HepG2 (cell line): ENCODE results near the gene VPS9D1. TPM values are rescaled to one million over a fixed set of nuclear protein-coding genes. Genes with fewer than 3 reads are reported as not detected.

Experiments
- CERS6 ChIP-seq: sonication (generic); formaldehyde crosslinking; IDR thresholded peaks from 2 replicates; pipeline ENCODE4 v1.5.0; 2020; ENCODE audit warnings: missing genetic modification reagents
- HNRNPLL ChIP-seq: fragments of 200-400 bp; formaldehyde crosslinking; IDR thresholded peaks from 2 replicates; pipeline ENCODE4 v1.6.1; 2017; ENCODE audit warnings: mild to moderate bottlenecking, low read depth, low read length; ENCODE audit not compliant: poor library complexity, severe bottlenecking
- KDM5B ChIP-seq: sonication (generic); formaldehyde crosslinking; IDR thresholded peaks from 2 replicates; pipeline ENCODE4 v1.4.0; 2020; ENCODE audit warnings: missing genetic modification reagents, mild to moderate bottlenecking, borderline replicate concordance
- PHF5A ChIP-seq: IDR thresholded peaks from one replicate; pipeline ENCODE4 v1.6.1; 2018; ENCODE audit warnings: low read depth, missing genetic modification reagents; ENCODE audit not compliant: unreplicated experiment
- RARA ChIP-seq: IDR thresholded peaks from 2 replicates; pipeline ENCODE4 v1.6.1; 2016; ENCODE audit warnings: missing genetic modification reagents, missing compliant biosample characterization
- ZBTB7B ChIP-seq: sonication (generic); formaldehyde crosslinking; IDR thresholded peaks from 2 replicates; pipeline ENCODE4 v1.4.0; 2020; ENCODE audit warnings: missing genetic modification reagents
- ZFP1 ChIP-seq: IDR thresholded peaks from 2 replicates; pipeline ENCODE4 v1.6.1; 2016
- ZNF318 ChIP-seq: sonication (generic); formaldehyde crosslinking; IDR thresholded peaks from 2 replicates; pipeline ENCODE4 v1.4.0; 2020; ENCODE audit warnings: mild to moderate bottlenecking, missing genetic modification reagents
- ZNF572 ChIP-seq: sonication (generic); formaldehyde crosslinking; IDR thresholded peaks from 2 replicates; pipeline ENCODE4 v1.5.1; 2020; ENCODE audit warnings: mild to moderate bottlenecking, missing genetic modification reagents
- ZNF777 ChIP-seq: sonication (generic); formaldehyde crosslinking; IDR thresholded peaks from 2 replicates; pipeline ENCODE4 v1.4.0; 2020; ENCODE audit warnings: missing genetic modification reagents
- ZNF792 ChIP-seq: IDR thresholded peaks from 2 replicates; pipeline ENCODE4 v1.6.1; 2016
- polyA plus RNA-seq, 8 experiments: library from polyadenylated mRNA; depleted of rRNA in 3 of 8; stranded (reverse) in 7 of 8; unstranded in 1 of 8; fragments of >200 nt; fragmentation: Illumina TruSeq in 4 of 8; extraction: Trizol in 4 of 8; gene quantifications; 2 replicates each; pipeline versions ENCODE4 v1.2.1 to v1.2.3, GENCODE V29; 2011 to 2016; ENCODE audit warnings: low read depth in 4 of 8, missing spikeins in 1 of 8, mixed read lengths in 1 of 8; ENCODE audit not compliant: insufficient read depth in 1 of 8
- total RNA-seq, 5 experiments: library from RNA; depleted of rRNA; stranded (reverse); fragments of >200 nt; fragmentation: Illumina TruSeq; extraction: Trizol; gene quantifications; 2 replicates each; pipeline ENCODE4 v1.2.3, GENCODE V29; 2016; ENCODE audit warnings: low read depth in 1 of 5
- TF ChIP-seq, protein P1 (sequence below): sonication (generic); formaldehyde crosslinking; IDR thresholded peaks from 2 replicates; pipeline ENCODE4 v1.5.1; 2020; ENCODE audit warnings: mild to moderate bottlenecking, missing genetic modification reagents, borderline replicate concordance
- TF ChIP-seq, protein P2 (sequence below): sonication (generic); formaldehyde crosslinking; IDR thresholded peaks from 2 replicates; pipeline ENCODE4 v1.4.0; 2020; ENCODE audit warnings: missing genetic modification reagents

The VPS9D1 gene
- total and polyA plus RNA-seq, 2 of the 13 experiments (the other 11 are each of a cell fraction or from before 2014, with no cell fraction given): 10.1 to 13.2 TPM

DNA sequence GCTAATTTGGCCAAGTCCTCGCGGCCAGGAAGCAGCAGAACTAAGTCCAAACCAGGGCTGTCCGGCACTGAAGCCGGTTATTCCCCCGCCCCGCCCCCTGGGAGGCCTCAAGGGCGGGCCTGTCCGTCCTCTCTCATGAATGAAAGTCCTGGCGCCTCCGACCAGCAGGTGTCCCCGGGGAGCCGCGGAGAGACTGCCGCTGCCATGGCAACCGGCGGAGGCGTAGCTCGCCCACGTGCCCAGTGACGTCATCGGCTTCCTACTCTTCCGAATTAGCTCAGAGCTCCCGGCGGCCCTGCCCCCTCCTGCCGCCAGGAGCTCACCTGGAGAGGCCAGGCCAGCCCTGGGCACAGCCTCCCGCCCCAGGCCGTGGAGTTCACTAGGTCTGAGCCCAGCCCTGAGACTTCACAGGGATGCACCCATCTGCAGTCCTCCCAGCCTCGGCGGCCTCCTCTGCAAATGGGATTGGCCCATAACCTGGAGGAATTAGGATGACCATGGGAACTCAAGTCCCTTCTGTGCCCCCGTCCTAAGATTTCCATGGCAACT is 20.5 kb downstream of the VPS9D1 start (continued):
- TF ChIP-seq CERS6 (CRISPR knock-in tag): no peak
- no peak for TF ChIP-seq ZNF777 (CRISPR knock-in tag)
- TF ChIP-seq, protein P1, sequence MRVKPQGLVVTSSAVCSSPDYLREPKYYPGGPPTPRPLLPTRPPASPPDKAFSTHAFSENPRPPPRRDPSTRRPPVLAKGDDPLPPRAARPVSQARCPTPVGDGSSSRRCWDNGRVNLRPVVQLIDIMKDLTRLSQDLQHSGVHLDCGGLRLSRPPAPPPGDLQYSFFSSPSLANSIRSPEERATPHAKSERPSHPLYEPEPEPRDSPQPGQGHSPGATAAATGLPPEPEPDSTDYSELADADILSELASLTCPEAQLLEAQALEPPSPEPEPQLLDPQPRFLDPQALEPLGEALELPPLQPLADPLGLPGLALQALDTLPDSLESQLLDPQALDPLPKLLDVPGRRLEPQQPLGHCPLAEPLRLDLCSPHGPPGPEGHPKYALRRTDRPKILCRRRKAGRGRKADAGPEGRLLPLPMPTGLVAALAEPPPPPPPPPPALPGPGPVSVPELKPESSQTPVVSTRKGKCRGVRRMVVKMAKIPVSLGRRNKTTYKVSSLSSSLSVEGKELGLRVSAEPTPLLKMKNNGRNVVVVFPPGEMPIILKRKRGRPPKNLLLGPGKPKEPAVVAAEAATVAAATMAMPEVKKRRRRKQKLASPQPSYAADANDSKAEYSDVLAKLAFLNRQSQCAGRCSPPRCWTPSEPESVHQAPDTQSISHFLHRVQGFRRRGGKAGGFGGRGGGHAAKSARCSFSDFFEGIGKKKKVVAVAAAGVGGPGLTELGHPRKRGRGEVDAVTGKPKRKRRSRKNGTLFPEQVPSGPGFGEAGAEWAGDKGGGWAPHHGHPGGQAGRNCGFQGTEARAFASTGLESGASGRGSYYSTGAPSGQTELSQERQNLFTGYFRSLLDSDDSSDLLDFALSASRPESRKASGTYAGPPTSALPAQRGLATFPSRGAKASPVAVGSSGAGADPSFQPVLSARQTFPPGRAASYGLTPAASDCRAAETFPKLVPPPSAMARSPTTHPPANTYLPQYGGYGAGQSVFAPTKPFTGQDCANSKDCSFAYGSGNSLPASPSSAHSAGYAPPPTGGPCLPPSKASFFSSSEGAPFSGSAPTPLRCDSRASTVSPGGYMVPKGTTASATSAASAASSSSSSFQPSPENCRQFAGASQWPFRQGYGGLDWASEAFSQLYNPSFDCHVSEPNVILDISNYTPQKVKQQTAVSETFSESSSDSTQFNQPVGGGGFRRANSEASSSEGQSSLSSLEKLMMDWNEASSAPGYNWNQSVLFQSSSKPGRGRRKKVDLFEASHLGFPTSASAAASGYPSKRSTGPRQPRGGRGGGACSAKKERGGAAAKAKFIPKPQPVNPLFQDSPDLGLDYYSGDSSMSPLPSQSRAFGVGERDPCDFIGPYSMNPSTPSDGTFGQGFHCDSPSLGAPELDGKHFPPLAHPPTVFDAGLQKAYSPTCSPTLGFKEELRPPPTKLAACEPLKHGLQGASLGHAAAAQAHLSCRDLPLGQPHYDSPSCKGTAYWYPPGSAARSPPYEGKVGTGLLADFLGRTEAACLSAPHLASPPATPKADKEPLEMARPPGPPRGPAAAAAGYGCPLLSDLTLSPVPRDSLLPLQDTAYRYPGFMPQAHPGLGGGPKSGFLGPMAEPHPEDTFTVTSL (CRISPR knock-in tag): 0 out of 2 replicates have a peak, but pooled peaks have one; percentile 41
- peak; percentile 71 for TF ChIP-seq HNRNPLL
- TF ChIP-seq ZNF572 (CRISPR knock-in tag): no peak
- TF ChIP-seq KDM5B: no peak
- TF ChIP-seq RARA (CRISPR knock-in tag): peak; percentile 57; the same call in 1 of the 2 replicates
- TF ChIP-seq ZBTB7B (CRISPR knock-in tag): no peak; the same call in 1 of the 2 replicates
- TF ChIP-seq ZNF792 (CRISPR knock-in tag): peak; percentile 33; the same call in 1 of the 2 replicates
- TF ChIP-seq ZFP1 (CRISPR knock-in tag): 0 out of 2 replicates have a peak, but pooled peaks have one; percentile 15
- no peak for TF ChIP-seq PHF5A (CRISPR knock-in tag)
- TF ChIP-seq, protein P2, sequence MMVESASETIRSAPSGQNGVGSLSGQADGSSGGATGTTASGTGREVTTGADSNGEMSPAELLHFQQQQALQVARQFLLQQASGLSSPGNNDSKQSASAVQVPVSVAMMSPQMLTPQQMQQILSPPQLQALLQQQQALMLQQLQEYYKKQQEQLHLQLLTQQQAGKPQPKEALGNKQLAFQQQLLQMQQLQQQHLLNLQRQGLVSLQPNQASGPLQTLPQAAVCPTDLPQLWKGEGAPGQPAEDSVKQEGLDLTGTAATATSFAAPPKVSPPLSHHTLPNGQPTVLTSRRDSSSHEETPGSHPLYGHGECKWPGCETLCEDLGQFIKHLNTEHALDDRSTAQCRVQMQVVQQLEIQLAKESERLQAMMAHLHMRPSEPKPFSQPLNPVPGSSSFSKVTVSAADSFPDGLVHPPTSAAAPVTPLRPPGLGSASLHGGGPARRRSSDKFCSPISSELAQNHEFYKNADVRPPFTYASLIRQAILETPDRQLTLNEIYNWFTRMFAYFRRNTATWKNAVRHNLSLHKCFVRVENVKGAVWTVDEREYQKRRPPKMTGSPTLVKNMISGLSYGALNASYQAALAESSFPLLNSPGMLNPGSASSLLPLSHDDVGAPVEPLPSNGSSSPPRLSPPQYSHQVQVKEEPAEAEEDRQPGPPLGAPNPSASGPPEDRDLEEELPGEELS (CRISPR knock-in tag): peak; percentile 61
- no peak; the same call in 1 of the 2 replicates for TF ChIP-seq ZNF318 (CRISPR knock-in tag)
